ENCODE measurements around the gene MAPKAP1.

MAPKAP1 gene

GRCh38 chr9:125472926-125473701 is 233.9 kb downstream of the MAPKAP1 start:
- no peak for DNase-seq

GRCh38 chr9:125472562-125472925 is 234.5 kb downstream of the MAPKAP1 start:
- DNase-seq = no peak

- DNase-seq = no peak
These were observed 236.0 kb downstream of the MAPKAP1 start for GRCh38 chr9:125470767-125471580.

GRCh38 chr9:125470189-125470588 is 236.8 kb downstream of the MAPKAP1 start:
- DNase-seq = no peak

- DNase-seq = no peak
These were observed 238.4 kb downstream of the MAPKAP1 start for GRCh38 chr9:125468646-125469045.

- no peak for DNase-seq
These were observed 239.8 kb downstream of the MAPKAP1 start for GRCh38 chr9:125467116-125467740.

GRCh38 chr9:125466411-125466810 is 240.6 kb downstream of the MAPKAP1 start:
- DNase-seq = no peak

- DNase-seq = no peak
These were observed 242.2 kb downstream of the MAPKAP1 start for GRCh38 chr9:125464591-125465385.

GRCh38 chr9:125463926-125464325 is 243.1 kb downstream of the MAPKAP1 start:
- DNase-seq = no peak

GRCh38 chr9:125462861-125463291 is 244.1 kb downstream of the MAPKAP1 start:
- no peak for DNase-seq

GRCh38 chr9:125461636-125462190 is 245.3 kb downstream of the MAPKAP1 start:
- DNase-seq = no peak

- no peak for DNase-seq
These were observed 245.9 kb downstream of the MAPKAP1 start for GRCh38 chr9:125460883-125461635.

GRCh38 chr9:125460346-125460745 is 246.7 kb downstream of the MAPKAP1 start:
- DNase-seq = no peak

GRCh38 chr9:125457357-125457756 is 249.7 kb downstream of the MAPKAP1 start:
- DNase-seq = no peak

GRCh38 chr9:125455876-125456275 is 251.1 kb downstream of the MAPKAP1 start:
- no peak for DNase-seq

GRCh38 chr9:125455132-125455531 is 251.9 kb downstream of the MAPKAP1 start:
- no peak for DNase-seq

- DNase-seq = peak; percentile 6
These were observed 259.7 kb downstream of the MAPKAP1 start for GRCh38 chr9:125447202-125447802.

- peak; percentile 60 for DNase-seq
These were observed 260.4 kb downstream of the MAPKAP1 start for GRCh38 chr9:125446561-125447094.

- peak; percentile 18 for DNase-seq
These were observed 262.0 kb downstream of the MAPKAP1 start for GRCh38 chr9:125444956-125445506.

- no peak for DNase-seq
These were observed 262.8 kb downstream of the MAPKAP1 start for GRCh38 chr9:125444166-125444565.

GRCh38 chr9:125443367-125443766 is 263.6 kb downstream of the MAPKAP1 start:
- DNase-seq = no peak

Measured in NCI-H146 (cell line).